Ovary (tissue), 9 donors: ENCODE results near the gene VPS13A. TPM values are rescaled to one million over a fixed set of nuclear protein-coding genes. Genes with fewer than 3 reads are reported as not detected.
"Not testable (repeated sequence)": the region's sequence is repeated elsewhere in the genome, so short reads cannot be mapped to it uniquely, and the experiment has no call there.

ENCODE experiments used
- DNase-seq, 5 donors: peaks; one replicate each; pipeline ENCODE4 v3.0.0-alpha.2; 2019 to 2020
- H3K27ac ChIP-seq, 2 donors: fragments of 200-600 bp; one replicate each; pipeline versions ENCODE4 v1.5.1 to v1.8.0; 2019 to 2022
- H3K27me3 ChIP-seq: fragments of 200-600 bp; one replicate; pipeline ENCODE4 v1.8.0; 2022
- H3K36me3 ChIP-seq: fragments of 200-600 bp; sonication (generic); one replicate; pipeline ENCODE4 v1.5.1; 2019
- H3K4me1 ChIP-seq: one replicate; pipeline ENCODE4 v1.8.1; 2013; ENCODE audit warnings: mild to moderate bottlenecking, moderate library complexity; ENCODE audit not compliant: insufficient read depth
- H3K4me3 ChIP-seq: fragments of 200-600 bp; sonication (generic); one replicate; pipeline ENCODE4 v1.5.1; 2017
- H3K9me3 ChIP-seq, 2 donors: fragments of 200-600 bp in 1 of 2; sonication (generic) in 1 of 2; one replicate each; pipeline versions ENCODE4 v1.5.1 to v1.8.1; 2013 to 2019; ENCODE audit warnings: mild to moderate bottlenecking in 1 of 2, moderate library complexity in 1 of 2
- EP300 ChIP-seq: sonication (generic); formaldehyde crosslinking; IDR thresholded peaks from one replicate; pipeline ENCODE4 v1.6.1; 2017; ENCODE audit warnings: antibody characterized with exemption
- POLR2A ChIP-seq: fragments of 450-650 bp; IDR thresholded peaks from one replicate; pipeline ENCODE4 v1.6.1; 2017; ENCODE audit warnings: antibody characterized with exemption, mild to moderate bottlenecking, moderate library complexity
- WGBS, 3 donors: extraction: QIAGEN DNeasy Blood & Tissue Kit in 1 of 3; methylation state at CpG; one replicate each; pipeline versions ENCODE4 v1.1.5 to v1.1.7; 2013 to 2017; 5-methylcytosine and 5-hydroxymethylcytosine counted together
- intact Hi-C, 4 donors: fragments of 100-400 bp; cut with DNase I; formaldehyde crosslinking; loops; one replicate each; pipeline versions ENCODE4 v1.11.0 to v1.15.1; 2022 to 2023
- polyA plus RNA-seq, 2 donors: library from polyadenylated mRNA; stranded (reverse); fragments of 200-250 nt in 1 of 2; fragments of 350-450 nt in 1 of 2; fragmentation: Illumina TruSeq in 1 of 2; extraction: RNeasy Lipid Tissue Mini Kit (QIAGEN cat#74804) in 1 of 2; gene quantifications; one replicate each; pipeline ENCODE4 v1.2.3, GENCODE V29; 2013 to 2014
- total RNA-seq, 7 donors: library from RNA; depleted of rRNA in 2 of 7; stranded (reverse); fragments of >200 nt in 2 of 7; fragmentation: NEBNext Ultra II Directional in 3 of 7; extraction: Animal tissue kit (Norgen Biotek cat#: 25700) in 3 of 7; gene quantifications; one replicate each; pipeline versions ENCODE4 v1.1.0 to v1.2.4, GENCODE V29; 2016 to 2023
- TF ChIP-seq, protein P1 (sequence below), 3 donors: fragments of 450-650 bp in 2 of 3; fragments of 200-600 bp in 1 of 3; IDR thresholded peaks; one replicate each; pipeline versions ENCODE4 v1.5.1 to v1.8.0; 2016 to 2022; ENCODE audit warnings: antibody characterized with exemption in 3 of 3, mild to moderate bottlenecking in 1 of 3
- donor health status: DM: no; HTN: no; CAD: no; lungs with moderate emphysema.
- donor health status: DM: no; HTN: no; CAD: no.
- donor health status: Bipolar disorder and iron deficiency.
- donor health status: DM: yes; HTN: yes; CAD: no.
- donor health status: DM: no; HTN: no; CAD: no.
- donor health status: DM: yes; HTN: yes; CAD: no.

VPS13A gene
- total and polyA plus RNA-seq, 9 donors, result 3.5 to 46.6 (median 13.5) TPM

GRCh38 chr9:77392328-77392727, 215.0 kb downstream of the VPS13A start:
- H3K9me3 ChIP-seq, result no peaks in the 10 kb centered on the region
- DNase-seq, result no peak
- H3K36me3 ChIP-seq, result no peaks in the 10 kb centered on the region
- intact Hi-C loops, result no loop called here
- H3K4me3 ChIP-seq, result no peak overlapping the region
- TF ChIP-seq, protein P1, sequence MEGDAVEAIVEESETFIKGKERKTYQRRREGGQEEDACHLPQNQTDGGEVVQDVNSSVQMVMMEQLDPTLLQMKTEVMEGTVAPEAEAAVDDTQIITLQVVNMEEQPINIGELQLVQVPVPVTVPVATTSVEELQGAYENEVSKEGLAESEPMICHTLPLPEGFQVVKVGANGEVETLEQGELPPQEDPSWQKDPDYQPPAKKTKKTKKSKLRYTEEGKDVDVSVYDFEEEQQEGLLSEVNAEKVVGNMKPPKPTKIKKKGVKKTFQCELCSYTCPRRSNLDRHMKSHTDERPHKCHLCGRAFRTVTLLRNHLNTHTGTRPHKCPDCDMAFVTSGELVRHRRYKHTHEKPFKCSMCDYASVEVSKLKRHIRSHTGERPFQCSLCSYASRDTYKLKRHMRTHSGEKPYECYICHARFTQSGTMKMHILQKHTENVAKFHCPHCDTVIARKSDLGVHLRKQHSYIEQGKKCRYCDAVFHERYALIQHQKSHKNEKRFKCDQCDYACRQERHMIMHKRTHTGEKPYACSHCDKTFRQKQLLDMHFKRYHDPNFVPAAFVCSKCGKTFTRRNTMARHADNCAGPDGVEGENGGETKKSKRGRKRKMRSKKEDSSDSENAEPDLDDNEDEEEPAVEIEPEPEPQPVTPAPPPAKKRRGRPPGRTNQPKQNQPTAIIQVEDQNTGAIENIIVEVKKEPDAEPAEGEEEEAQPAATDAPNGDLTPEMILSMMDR (IDR thresholded peaks at IDR 0.05), result no peak
- TF ChIP-seq POLR2A (no peak), EP300 (no peak)
- no peak overlapping the region for H3K27ac ChIP-seq
- no peaks in the 10 kb centered on the region for H3K27me3 ChIP-seq
- H3K4me1 ChIP-seq, result no peaks in the 10 kb centered on the region
- WGBS, 3 donors, result 93% methylated on average over 7 of the region's 7 CpGs

DNA sequence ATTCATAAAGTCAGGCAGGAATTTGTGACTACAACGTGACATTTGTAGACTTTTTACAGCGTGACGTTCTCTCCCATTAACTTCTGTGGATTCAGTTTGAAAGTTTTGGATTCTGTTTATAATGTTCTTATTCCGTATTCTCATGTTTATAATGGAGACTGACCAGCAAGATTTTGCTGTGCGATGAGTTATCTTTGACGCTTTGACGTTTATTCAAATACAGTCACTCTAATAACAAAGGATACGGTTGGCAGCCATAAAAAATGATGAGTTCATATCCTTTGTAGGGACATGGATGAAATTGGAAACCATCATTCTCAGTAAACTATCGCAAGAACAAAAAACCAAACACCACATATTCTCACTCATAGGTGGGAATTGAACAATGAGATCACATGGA, 221.2 kb downstream of the VPS13A start:
- H3K4me3 ChIP-seq, intact Hi-C loops, H3K9me3 ChIP-seq, DNase-seq, H3K36me3 ChIP-seq, H3K27me3 ChIP-seq, H3K4me1 ChIP-seq, H3K27ac ChIP-seq: not testable (repeated sequence)
- WGBS, 3 donors, result 96% methylated on average over 9 of the region's 9 CpGs

DNA sequence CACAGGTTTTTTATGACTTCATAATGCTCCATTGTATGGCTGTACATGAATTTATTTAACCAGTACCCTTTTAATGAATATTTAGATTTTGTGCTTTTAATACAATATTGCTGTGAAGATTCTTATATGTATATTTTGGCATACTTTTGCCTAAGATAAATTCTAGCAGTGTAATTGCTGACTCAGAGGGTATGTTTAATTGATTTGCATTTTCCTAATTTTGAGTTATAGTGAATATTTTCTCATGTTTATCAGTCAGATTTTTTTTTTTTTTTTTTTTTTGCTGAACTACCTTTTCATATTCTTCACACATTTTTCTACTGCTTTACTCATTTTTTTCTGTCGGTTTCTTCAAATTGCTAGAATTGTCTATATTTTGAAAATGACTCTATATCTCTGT, 222.6 kb downstream of the VPS13A start:
- Histone ChIP-seq H3K4me3 (no peak overlapping the region), H3K4me1 (no peaks in the 10 kb centered on the region), H3K36me3 (no peaks in the 10 kb centered on the region), H3K27me3 (no peaks in the 10 kb centered on the region), H3K27ac (no peak overlapping the region), H3K9me3 (no peaks in the 10 kb centered on the region)
- WGBS, 3 donors, result 95 to 100% (median 95%) methylated on average over 1 of the region's 1 CpG
- intact Hi-C loops, result no loop called here
- DNase-seq, result no peak
- TF ChIP-seq, protein P1 (IDR thresholded peaks at IDR 0.05), result no peak
- TF ChIP-seq EP300, result no peak
- no peak for TF ChIP-seq POLR2A

- no peak for TF ChIP-seq EP300
- TF ChIP-seq, protein P1 (IDR thresholded peaks at IDR 0.05), result no peak
- TF ChIP-seq POLR2A, result no peak
- Histone ChIP-seq H3K36me3 (no peaks in the 10 kb centered on the region), H3K4me3 (no peak overlapping the region), H3K27ac (no peak overlapping the region), H3K4me1 (no peaks in the 10 kb centered on the region), H3K9me3 (no peaks in the 10 kb centered on the region), H3K27me3 (no peaks in the 10 kb centered on the region)
- WGBS, 3 donors, result 55 to 70% (median 59%) methylated on average over 2 of the region's 2 CpGs
- intact Hi-C loops, result no loop called here
- DNase-seq, result no peak
These were observed 225.0 kb downstream of the VPS13A start for GRCh38 chr9:77402286-77402685.

GRCh38 chr9:77403239-77403638, 225.9 kb downstream of the VPS13A start:
- H3K27me3 ChIP-seq, result no peaks in the 10 kb centered on the region
- DNase-seq, result no peak
- H3K9me3 ChIP-seq, result no peaks in the 10 kb centered on the region
- intact Hi-C loops, result no loop called here
- no peak overlapping the region for H3K4me3 ChIP-seq
- H3K27ac ChIP-seq, result no peak overlapping the region
- WGBS, 3 donors, result 80 to 93% (median 87%) methylated on average over 4 of the region's 4 CpGs
- TF ChIP-seq POLR2A, result no peak
- TF ChIP-seq, protein P1 (IDR thresholded peaks at IDR 0.05), result no peak
- no peak for TF ChIP-seq EP300
- no peaks in the 10 kb centered on the region for H3K4me1 ChIP-seq
- no peaks in the 10 kb centered on the region for H3K36me3 ChIP-seq

- DNase-seq, H3K27ac ChIP-seq, H3K27me3 ChIP-seq, H3K36me3 ChIP-seq, H3K4me1 ChIP-seq, H3K9me3 ChIP-seq, H3K4me3 ChIP-seq, intact Hi-C loops: not testable (repeated sequence)
- WGBS, 3 donors, result 90 to 96% (median 96%) methylated on average over 9 of the region's 9 CpGs
These were observed 231.2 kb downstream of the VPS13A start for GRCh38 chr9:77408521-77408920.
